HG03469 (cell line): ENCODE data around the gene KIR2DL1.
"Not testable (repeated sequence)": the region's sequence is repeated elsewhere in the genome, so short reads cannot be mapped to it uniquely, and the experiment has no call there.

Experiments used
- ATAC-seq: cut with Tn5 transposase; IDR thresholded peaks from one replicate; pipeline ENCODE4 v1.9.1; 2021; ENCODE audit warnings: mild to moderate bottlenecking, moderate library complexity, moderate number of reproducible peaks; ENCODE audit not compliant: unreplicated experiment

The KIR2DL1 gene

DNA sequence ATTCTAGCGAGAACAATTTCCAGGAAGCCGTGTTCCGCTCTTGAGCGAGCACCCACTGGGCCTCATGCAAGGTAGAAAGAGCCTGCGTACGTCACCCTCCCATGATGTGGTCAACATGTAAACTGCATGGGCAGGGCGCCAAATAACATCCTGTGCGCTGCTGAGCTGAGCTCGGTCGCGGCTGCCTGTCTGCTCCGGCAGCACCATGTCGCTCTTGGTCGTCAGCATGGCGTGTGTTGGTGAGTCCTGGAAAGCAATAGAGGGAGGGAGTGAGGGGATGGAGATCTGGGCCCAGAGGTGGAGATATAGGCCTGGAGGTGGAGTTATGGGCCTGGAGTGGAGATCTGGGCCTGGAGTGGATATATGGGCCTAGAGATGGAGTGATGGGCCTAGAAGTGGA is at the start of gene KIR2DL1:
TSS of gene KIR2DL1 (plus strand) at position 148 of the 400 bp plus-strand sequence. CDS start at position 206, 58 bp downstream.
- ATAC-seq, result not testable (repeated sequence)

DNA sequence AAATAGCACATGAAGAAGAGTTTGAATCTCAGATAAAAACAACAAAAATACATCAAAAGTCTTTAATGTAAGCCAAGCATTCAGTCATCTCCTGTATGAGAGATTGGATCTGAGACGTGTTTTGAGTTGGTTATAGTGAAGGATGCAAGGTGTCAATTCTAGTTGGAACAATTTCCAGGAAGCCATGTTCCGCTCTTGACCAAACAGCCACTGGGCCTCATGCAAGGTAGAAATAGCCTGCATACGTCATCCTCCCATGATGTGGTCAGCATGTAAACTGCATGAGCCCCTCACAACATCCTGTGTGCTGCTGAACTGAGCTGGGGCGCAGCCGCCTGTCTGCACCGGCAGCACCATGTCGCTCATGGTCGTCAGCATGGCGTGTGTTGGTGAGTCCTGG is 45.5 kb upstream of the KIR2DL1 start, which contains the start of gene KIR3DL3:
TSS of gene KIR3DL3 (plus strand) at position 301 of the 400 bp plus-strand sequence. CDS start at position 356, 55 bp downstream.
- ATAC-seq, result no peak

DNA sequence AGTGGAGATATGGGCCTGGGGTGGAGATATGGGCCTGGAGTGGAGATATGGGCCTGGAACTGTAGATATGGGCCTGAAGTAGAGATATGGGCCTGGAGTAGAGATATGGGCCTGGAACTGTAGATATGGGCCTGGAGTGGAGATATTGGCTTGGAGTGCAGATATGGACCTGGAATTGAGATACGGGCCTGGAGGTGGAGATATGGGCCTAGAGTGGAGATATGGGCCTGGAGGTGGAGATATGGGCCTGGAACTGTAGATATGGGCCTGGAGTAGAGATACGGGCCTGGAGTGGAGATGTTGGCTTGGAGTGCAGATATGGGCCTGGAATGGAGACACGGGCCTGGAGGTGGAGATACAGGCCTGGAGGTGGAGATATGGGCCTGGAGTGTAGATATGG is 44.9 kb upstream of the KIR2DL1 start:
- no peak for ATAC-seq

DNA sequence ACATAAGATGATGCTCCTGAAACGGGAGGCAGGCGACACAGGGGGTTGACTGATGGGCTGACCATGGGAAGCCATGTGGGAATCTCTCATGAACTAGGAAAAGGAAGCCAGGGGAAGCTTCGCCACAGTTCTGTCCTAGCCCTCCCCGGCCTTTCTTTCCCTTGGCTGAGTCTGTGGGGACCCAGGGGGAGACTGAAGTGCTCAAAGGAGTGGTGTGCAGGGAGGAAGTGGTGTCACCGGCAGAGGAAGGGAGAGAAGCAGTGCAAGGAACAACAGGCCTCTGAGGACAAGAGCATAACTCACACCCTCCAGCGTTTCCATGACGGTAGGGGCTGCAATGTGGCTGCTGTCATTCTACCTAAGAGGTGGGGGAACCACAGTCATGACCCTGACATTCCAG is 44.3 kb upstream of the KIR2DL1 start:
- no peak for ATAC-seq

DNA sequence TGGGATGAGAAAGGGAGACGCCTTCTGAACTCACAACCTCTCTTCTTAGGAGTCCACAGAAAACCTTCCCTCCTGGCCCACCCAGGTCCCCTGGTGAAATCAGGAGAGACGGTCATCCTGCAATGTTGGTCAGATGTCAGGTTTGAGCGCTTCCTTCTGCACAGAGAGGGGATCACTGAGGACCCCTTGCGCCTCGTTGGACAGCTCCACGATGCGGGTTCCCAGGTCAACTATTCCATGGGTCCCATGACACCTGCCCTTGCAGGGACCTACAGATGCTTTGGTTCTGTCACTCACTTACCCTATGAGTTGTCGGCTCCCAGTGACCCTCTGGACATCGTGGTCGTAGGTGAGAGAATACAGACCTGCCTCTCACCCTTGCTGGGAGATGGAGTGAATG is 42.0 kb upstream of the KIR2DL1 start:
- no peak for ATAC-seq

DNA sequence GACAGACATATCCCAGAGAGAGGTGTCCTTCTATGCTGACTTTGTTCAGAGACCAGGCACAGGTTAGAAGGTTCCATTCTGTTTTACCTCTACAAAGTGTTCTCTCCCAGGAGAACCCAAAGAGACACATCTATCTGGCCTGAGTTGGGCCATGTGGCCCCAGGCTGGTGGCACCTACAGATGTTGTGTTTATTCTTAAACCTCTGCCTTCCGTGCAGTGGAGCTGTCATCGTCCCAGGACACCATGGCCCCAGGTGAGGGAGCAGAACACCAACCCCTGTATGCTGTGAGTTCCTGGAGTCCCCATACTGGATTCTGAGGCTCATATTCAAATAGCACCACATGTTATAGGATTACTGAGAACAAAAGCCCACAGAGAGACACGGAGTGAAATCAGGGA is 41.4 kb upstream of the KIR2DL1 start:
- no peak for ATAC-seq

DNA sequence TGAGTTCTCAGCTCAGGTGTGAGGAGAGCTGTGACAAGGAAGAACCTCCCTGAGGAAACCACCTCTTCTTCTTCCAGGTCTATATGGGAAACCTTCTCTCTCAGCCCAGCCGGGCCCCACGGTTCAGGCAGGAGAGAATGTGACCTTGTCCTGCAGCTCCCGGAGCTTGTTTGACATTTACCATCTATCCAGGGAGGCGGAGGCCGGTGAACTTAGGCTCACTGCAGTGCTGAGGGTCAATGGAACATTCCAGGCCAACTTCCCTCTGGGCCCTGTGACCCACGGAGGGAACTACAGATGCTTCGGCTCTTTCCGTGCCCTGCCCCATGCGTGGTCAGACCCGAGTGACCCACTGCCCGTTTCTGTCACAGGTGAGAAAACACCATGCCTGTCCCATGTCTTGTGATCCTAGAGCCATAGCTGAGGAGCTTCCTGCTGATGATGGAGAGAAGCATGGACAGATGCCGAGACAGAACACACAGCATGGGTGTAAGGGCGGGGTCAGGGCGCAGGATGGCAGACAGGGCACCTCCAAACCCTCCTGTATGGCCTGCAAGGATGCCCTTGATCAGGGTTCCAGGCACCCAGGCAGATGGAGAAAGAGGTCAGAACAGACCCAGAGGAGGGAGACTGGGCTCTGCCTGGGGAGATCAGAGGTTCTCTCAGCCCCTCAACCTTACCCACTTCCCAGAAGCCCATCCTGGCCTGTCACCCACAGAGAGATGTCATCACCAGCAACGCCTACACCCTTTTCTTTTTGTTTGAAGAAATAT is 40.0 kb upstream of the KIR2DL1 start:
- ATAC-seq, result no peak

DNA sequence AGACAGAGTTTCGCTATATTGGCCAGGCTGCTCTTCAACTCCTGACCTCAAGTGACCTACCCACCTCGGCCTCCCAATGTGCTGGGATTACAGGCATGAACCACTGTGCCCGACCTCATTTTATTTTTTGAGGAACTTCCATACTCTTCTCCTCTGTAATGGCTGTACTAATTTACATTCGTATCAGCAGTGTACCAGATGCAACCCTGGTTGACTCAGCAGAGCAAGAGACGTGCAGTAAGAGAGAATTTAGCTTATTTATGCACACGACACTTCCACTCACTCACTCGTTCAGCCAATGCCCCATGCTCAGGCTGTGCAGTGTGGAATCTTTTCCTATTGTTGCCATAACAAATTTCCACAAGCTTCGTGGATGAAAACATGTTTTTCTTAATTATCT is 38.4 kb upstream of the KIR2DL1 start:
- ATAC-seq, result no peak

DNA sequence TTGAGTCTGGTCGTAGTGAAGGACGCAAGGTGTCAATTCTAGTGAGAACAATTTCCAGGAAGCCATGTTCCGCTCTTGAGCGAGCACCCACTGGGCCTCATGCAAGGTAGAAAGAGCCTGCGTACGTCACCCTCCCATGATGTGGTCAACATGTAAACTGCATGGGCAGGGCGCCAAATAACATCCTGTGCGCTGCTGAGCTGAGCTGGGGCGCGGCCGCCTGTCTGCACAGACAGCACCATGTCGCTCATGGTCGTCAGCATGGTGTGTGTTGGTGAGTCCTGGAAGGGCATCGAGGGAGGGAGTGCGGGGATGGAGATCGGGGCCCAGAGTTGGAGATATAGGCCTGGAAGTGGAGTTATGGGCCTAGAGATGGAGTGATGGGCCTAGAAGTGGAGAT is 31.3 kb upstream of the KIR2DL1 start, which contains the start of gene KIR2DL3:
TSS of gene KIR2DL3 (plus strand) at position 208 of the 400 bp plus-strand sequence. CDS start at position 241, 33 bp downstream.
- ATAC-seq, result not testable (repeated sequence)

DNA sequence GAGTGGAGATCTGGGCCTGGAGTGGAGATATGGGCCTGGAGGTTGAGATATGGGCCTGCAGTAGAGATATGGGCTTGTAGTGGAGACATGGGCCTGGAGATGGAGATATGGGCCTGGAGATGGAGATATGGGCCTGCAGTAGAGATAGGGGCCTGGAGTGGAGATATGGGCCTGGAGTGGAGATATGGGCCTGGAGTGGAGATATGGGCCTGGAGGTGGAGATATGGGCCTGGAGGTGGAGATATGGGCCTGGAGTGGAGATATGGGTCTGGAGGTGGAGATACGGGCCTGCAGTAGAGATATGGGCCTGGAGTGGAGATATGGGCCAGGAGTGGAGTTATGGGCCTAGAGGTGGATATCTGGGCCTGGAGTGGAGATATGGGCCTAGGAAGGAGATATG is 30.9 kb upstream of the KIR2DL1 start:
- no peak for ATAC-seq

DNA sequence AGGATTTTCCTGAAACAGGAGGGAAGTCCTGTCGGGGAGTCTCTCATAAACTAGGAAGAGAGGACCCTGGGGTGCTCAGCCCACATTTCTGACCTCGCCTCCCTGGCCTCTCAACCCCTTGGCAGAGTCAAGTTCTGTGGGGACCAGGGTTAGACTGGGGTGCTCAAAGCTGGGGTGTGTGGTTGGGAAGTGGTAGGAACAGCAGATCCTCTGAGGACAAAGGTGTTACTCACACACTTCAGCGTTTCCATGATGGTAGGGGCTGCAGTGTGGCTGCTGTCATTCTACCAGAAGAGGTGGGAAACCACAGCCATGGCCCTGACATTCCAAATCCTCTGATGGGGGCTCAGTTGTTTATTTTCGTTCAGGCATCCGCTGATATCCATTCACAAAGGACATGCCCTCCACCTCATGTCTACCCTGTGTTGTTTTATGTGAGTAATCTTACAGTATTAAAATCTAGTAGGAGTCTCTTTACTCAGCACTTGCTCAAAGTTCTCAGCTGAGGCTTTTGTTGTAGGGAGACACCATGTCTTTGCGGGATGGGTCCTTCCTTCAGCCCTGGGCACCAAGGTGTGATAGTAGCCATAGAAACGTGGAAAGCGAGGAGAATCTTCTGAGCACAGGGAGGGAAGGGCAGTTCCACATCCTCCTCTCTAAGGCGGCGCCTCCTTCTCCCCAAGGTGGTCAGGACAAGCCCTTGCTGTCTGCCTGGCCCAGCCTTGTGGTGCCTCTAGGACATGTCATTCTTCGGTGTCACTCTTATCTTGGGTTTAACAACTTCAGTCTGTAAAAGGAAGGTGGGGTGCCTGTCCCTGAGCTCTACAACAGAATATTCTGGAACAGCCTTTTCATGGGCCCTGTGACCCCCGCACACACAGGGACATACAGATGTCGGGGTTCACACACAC is 29.8 kb upstream of the KIR2DL1 start:
- ATAC-seq, result no peak

DNA sequence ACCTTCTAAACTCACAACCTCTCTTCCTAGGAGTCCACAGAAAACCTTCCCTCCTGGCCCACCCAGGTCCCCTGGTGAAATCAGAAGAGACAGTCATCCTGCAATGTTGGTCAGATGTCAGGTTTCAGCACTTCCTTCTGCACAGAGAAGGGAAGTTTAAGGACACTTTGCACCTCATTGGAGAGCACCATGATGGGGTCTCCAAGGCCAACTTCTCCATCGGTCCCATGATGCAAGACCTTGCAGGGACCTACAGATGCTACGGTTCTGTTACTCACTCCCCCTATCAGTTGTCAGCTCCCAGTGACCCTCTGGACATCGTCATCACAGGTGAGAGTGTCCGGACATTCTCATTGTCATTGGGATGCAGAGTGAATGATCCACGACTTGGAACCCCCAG is 27.6 kb upstream of the KIR2DL1 start:
- not testable (repeated sequence) for ATAC-seq

DNA sequence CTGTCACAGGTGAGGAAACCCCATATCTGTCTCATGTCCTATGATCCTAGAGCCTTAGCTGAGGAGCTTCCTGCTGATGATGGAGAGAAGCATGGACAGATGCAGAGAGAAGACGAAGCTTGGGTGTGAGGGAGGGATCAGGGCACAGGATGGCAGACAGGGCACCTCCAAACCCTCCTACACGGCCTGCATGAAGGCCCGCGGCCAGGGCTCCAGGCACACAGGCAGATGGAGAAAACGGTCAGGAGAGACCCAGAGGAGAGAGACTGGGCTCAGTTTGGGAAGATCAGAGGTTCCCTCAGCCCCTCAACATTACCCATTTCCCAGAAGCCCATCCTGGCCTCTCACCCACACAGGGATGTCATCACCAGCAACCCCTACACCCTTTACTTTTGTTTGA is 25.5 kb upstream of the KIR2DL1 start:
- not testable (repeated sequence) for ATAC-seq

DNA sequence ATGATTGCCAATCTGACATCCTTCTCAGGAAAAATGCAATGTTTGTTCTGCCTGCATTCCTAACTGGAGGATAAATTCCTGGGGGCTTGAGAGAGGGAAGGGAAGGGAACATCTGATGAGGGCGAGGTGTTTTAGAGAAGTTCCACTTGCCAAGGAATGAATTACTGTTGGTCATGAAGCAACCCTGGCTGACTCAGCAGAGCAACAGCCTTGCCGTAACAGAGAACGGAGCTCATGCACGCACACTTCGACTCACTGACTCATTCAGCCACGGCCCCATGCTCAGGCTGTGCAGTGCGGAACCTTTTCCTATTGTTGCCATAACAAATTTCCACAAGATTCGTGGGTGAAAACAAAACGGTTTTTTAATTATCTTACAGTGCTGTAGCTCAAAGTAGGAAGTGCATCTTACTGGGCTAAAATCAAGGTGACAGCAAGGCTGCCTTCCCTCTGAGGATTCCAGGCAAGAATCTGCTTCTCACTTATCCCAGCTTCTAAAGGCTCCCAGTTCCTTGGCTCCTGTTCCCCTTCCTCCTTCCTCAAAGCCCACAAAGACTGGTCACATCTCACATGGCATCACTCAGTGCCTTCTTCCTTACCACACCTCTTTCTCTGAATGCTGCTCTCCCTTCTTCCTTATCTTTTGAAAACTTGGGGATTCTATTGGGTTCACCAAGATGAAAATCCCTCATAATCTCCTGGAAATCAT is 21.8 kb upstream of the KIR2DL1 start:
- not testable (repeated sequence) for ATAC-seq

DNA sequence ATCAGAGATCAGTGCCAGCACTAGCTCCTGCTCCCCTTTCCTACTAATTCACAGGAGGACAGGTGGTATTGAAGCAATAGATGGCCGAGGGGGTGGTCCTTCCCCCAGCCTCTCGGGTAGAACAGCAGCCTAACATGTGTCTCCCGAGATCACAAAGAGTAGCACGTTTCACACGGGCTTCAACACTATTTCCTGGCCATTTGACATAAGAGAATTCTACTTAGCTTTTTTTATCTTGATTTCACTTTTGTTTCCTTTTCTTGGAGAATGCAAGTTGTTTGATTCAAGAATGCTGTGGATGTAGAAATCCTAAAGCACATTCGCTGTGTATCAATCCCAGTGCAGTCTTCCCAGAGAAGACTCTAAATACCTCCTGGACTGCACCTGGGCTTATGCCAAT is 19.3 kb upstream of the KIR2DL1 start:
- not testable (repeated sequence) for ATAC-seq

DNA sequence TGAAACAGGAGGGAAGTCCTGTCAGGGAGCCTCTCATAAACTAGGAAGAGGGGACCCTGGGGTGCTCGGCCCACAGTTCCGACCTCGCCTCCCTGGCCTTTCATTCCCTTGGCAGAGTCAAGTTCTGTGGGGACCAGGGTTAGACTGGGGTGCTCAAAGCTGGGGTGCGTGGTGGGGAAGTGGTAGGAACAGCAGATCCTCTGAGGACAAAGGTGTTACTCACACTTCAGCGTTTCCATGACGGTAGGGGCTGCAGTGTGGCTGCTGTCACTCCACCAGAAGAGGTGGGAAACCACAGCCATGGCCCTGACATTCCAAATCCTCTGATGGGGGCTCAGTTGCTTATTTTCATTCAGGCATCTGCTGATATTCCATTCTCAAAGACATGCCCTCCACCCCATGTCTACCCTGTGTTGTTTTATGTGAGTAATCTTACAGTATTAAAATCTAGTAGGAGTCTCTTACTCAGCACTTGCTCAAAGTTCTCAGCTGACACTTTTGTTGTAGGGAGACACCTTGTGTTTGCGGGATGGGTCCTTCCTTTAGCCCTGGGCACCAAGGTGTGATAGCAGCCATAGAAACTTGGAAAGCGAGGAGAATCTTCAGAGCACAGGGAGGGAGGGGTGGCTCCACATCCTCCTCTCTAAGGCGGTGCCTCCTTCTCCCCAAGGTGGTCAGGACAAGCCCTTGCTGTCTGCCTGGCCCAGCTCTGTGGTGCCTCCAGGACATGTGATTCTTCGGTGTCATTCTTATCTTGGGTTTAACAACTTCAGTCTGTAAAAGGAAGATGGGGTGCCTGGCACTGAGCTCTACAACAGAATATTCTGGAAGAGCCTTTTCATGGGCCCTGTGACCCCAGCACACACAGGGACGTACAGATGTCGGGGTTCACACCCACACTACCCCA is 13.1 kb upstream of the KIR2DL1 start:
- ATAC-seq, result not testable (repeated sequence)

DNA sequence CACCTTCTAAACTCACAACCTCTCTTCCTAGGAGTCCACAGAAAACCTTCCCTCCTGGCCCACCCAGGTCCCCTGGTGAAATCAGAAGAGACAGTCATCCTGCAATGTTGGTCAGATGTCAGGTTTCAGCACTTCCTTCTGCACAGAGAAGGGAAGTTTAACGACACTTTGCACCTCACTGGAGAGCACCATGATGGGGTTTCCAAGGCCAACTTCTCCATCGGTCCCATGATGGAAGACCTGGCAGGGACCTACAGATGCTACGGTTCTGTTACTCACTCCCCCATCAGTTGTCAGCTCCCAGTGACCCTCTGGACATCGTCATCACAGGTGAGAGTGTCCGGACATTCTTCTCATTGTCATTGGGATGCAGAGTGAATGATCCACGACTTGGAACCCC is 11.0 kb upstream of the KIR2DL1 start:
- not testable (repeated sequence) for ATAC-seq

DNA sequence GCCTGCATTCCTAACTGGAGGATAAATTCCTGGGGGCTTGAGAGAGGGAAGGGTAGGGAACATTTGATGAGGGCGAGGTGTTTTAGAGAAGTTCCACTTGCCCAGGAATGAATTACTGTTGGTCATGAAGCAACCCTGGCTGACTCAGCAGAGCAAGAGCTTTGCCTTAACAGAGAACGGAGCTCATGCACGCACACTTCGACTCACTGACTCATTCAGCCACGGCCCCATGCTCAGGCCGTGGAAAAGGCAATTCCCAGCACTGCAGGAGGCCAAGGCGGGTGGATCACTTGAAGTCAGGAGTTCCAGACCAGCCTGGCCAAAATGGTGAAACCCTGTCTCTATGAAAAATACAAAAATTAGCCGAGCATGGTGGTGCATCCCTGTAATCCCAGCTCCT is 5.4 kb upstream of the KIR2DL1 start:
- ATAC-seq, result not testable (repeated sequence)

DNA sequence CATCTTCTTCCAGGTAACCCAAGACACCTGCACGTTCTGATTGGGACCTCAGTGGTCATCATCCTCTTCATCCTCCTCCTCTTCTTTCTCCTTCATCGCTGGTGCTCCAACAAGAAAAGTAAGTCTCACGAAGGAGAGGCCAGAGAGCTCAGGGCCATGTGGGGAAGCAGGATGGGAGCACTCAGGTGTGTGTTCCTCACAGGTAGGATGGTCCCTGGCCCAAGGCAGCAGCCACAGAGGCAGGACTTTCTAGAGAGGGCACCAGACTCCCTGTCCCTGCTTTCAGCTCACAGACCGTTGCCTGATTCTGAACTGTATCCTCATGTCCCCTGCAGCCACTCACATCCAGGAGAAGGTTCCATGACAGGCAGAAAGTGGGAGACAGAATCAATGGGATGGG is 3.1 kb upstream of the KIR2DL1 start:
- not testable (repeated sequence) for ATAC-seq

DNA sequence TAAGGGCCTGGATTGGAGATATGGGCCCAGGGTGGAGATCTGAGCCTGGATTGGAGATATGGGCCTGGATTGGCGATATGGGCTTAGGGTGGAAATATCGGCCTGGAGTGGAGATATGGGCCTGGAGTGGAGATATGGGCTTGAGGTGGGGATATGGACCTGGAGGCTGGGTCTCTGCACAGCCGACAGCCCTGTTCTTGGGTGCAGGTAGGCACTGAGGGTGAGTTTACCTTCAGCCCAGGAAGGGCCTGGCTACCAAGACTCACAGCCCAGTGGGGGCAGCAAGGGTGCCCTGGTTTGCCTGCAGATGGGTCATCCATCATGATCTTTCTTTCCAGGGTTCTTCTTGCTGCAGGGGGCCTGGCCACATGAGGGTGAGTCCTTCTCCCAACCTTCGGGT is 918 bp downstream of the KIR2DL1 start:
- not testable (repeated sequence) for ATAC-seq
